ENCODE results near the gene WDR26.
A peak's percentile ranks its signal among the peaks of the same experiment; 100 is the strongest.
"Not testable (repeated sequence)": the region's sequence is repeated elsewhere in the genome, so short reads cannot be mapped to it uniquely, and the experiment has no call there.

The WDR26 gene

GRCh38 chr1:224434691-224435317 lies at the start of gene WDR26:
TSS of gene WDR26 (minus strand) at chr1:224434797.
- DNase-seq (ENCODE audit: low read depth in 2 of 2): peak; percentile 74 to 76

DNA sequence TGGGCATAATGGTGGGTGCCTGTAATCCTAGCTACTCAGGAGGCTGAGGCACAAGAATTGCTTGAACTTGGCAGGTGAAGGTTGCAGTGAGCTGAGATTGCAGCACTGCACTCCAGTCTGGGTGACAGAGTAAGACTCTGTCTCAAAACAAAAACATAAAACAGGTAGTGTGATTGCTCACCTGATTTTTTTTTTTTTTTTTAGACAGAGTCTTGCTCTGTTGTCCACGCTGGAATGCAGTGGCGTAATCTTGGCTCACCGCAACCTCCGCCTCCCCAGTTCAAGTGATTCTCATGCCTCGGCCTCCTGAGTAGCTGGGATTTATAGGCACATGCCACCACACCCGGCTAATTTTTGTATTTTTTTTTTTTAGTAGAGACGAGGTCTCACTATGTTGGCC lies 48.6 kb upstream of the WDR26 start:
- DNase-seq (ENCODE audit: low read depth in 2 of 2): not testable (repeated sequence)

DNA sequence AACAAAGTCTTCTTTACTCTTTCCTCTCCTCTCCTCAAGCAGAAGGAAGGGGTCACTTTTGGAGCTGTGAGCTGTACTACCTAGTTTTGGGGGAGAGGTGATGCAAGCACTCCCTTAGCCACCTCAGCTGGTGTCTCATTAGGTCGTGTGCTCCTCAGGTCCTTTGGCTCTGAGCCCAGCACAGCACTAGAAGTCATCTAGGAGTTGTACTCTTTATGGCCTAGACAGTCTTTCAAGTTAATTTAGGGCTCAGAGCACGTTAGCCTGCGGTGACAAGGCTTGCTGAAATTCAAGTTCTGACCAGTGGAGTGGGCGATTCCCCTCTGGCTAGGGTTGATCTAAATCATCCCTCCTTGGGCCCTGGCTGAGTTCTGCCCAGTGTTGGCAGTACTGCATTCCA lies 48.0 kb upstream of the WDR26 start:
- DNase-seq (ENCODE audit: low read depth in 2 of 2): no peak

DNA sequence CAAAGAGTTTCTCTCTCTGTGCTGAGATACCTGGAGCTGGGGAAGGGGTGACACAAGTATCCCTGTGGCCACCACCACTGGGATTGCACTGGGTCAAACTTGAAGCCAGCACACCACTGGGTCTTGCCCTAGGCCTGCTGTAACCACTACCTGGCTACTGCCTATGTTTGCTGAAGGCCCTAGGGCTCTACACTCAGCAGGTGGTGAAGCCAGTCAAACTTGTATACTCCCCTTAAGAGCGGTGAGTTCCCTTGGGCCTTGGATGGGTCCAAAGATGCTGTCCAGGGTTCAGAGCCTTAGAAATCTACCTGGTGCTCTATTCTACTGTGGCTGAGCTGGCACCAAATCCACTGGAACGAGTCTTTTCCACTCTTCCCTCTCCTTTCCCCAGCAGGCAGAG lies 47.0 kb upstream of the WDR26 start:
- no peak for DNase-seq (ENCODE audit: low read depth in 2 of 2)

GRCh38 chr1:224480888-224481459 lies 46.4 kb upstream of the WDR26 start:
- not testable (repeated sequence) for DNase-seq (ENCODE audit: low read depth in 2 of 2)

DNA sequence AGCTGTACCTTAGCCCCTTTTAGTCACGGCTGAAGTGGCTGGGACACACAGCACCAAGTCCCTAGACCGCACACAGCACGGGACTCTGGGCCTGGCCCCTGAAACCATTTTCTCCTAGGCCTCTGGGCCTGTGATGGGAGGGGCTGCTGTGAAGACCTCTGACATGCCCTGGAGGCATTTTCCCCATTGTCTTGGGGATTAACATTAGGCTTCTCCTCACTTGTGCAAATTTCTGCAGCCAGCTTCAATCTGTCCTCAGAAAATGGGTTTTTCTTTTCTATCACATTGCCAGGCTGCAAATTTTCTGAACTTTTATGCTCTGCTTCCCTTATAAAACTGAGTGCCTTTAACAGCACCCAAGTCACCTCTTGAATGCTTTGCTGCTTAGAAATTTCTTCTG lies 45.6 kb upstream of the WDR26 start:
- DNase-seq (ENCODE audit: low read depth in 2 of 2): not testable (repeated sequence)

- DNase-seq (ENCODE audit: low read depth in 2 of 2): no peak
Observed at GRCh38 chr1:224472806-224473205, 38.2 kb upstream of the WDR26 start.

DNA sequence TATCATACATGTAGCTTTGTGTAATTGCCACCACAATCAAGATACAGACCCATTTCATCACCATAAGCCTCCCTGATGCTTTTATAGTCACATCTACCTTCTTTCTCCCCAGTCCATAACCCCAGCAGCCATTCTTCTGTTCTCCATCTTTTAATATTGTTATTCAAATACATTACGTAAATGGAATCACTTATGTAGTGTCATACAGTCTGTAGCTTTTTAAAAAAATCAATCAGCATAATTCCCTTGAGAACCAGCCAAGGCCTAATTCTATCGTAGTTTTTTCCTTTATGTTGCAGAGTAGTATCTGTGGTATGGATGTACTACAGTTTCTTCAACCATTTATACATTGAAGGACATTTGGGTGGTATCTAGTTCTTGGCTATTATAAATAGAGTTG lies 31.6 kb upstream of the WDR26 start:
- no peak for DNase-seq (ENCODE audit: low read depth in 2 of 2)

GRCh38 chr1:224459966-224460365 lies 25.4 kb upstream of the WDR26 start:
- no peak for DNase-seq (ENCODE audit: low read depth in 2 of 2)

DNA sequence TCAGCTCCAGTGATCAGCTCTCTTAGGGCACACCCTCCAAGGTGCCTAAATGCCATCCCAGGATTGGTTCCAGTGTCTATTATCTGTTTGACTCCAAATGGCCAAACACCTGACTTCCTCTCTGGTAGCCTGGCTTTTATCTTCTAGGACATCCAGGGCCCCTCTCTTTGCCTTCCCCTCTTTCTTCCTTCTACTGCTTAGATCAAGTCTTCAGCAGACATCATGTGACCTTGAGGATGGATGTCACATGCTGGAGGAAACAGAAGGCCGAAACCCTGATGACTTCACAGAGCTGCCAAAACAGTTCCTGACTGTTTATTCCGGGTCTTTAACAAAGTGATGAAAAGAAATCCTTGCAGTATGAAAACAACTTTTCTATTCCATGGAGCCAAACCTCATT lies 24.4 kb upstream of the WDR26 start:
- DNase-seq (ENCODE audit: low read depth in 2 of 2): no peak

DNA sequence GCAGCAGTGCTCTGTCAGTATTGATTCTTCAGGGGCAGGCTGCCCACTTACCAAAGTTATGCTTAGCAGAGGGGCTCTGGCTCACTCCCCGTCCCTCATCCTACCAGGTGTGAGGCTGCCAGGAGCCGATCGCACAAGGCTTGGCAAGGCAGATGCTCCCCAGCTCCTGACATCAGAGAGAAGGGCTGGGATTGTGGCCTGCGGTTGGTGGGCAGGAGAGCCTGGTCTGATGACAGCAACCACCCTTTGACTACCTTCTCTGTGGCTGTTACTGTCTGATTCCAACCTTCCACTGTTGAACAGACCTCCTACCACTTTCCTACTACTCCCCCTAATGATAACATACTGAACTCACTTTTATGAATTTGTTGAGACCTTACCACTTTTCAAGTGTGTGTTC lies 23.7 kb upstream of the WDR26 start:
- no peak for DNase-seq (ENCODE audit: low read depth in 2 of 2)

- DNase-seq (ENCODE audit: low read depth in 2 of 2): no peak
Observed at GRCh38 chr1:224457782-224458144, 23.2 kb upstream of the WDR26 start.

- no peak for DNase-seq (ENCODE audit: low read depth in 2 of 2)
Observed at GRCh38 chr1:224456637-224456953, 22.0 kb upstream of the WDR26 start.

GRCh38 chr1:224454402-224455055 lies 19.9 kb upstream of the WDR26 start:
- DNase-seq (ENCODE audit: low read depth in 2 of 2): no peak

DNA sequence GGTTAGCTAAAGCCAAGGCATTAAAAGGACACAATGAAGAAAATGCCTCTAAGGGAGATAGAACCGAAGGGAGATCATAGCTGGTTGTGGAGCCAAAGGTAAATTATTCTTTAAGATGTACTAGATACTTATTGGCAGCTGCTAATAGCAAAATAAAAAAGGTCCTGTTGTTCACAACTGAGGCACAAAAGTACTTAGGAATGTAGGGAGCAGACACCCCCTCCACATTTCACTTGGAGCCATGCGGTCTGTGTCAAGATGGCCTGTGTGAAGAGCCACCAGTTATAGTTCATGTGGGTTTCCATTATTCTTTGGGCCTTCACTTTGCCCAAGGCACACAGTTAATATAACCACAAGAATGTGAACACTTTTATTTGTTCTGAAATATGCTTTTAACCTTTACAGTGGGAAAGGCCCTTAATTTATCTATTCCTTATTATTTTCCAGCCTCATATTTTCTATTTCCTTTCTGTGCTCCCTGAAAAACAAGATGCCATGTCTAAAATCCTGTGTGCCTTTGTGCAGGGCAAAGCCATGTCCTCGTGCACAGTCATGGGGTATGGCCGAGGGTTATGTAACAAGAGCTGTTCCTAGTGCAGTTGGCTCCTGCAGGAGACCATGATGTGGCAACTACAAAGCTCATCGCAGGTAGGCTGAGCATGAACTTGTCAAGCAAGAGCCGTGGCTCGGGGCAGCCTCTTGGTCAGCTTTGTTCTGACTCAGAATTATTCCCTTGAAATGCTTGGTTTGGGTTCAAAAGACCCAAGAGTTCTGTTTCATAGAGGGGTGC lies 16.2 kb upstream of the WDR26 start:
- no peak for DNase-seq (ENCODE audit: low read depth in 2 of 2)

GRCh38 chr1:224450159-224450558 lies 15.6 kb upstream of the WDR26 start:
- no peak for DNase-seq (ENCODE audit: low read depth in 2 of 2)

DNA sequence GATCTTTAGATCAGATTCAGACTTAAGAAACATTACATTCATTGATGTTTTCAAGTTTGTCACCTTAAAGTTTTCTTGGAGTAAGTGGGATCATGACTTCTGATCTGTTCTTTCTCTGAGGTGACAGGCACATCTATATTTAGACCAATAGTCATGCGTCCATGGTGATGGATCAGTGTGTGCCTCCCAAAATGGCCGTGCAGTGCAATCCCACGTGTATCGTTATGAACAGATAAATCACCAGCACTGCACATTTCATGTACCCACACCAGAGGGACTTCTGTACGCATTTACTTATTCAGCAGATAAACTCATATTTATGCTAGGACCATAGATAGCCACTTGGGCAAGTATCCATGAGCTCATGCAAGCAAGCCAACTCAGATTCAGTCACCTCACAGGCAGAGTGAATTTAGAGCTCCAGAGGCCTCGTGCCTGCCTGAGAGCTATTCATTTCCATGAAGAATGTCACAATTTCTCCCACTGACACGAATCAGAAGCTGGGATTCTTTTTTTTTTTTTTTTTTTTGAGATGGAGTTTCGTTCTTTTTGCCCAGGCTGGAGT lies 13.9 kb upstream of the WDR26 start:
- DNase-seq (ENCODE audit: low read depth in 2 of 2): no peak

- DNase-seq (ENCODE audit: low read depth in 2 of 2): no peak
Observed at GRCh38 chr1:224447971-224448370, 13.4 kb upstream of the WDR26 start.

DNA sequence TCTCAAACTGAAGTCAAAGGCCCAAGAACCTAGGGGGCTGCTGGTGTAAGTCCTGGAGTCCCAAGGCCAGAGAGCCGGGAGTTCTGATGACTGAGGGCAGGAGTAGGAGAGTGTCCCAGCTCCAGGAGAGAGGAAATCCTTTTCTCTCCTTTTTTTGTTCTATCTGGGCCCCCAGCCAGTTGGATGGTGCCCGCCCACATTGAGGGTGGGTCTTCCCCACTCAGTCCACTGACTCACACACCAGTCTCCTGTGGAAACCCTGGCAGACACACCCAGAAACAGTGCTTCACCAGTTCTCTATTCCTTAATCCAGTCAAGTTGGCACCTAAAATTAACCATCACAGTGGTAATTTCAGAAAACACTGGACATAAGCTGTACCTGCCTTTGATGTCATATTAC lies 12.7 kb upstream of the WDR26 start:
- DNase-seq (ENCODE audit: low read depth in 2 of 2): no peak

DNA sequence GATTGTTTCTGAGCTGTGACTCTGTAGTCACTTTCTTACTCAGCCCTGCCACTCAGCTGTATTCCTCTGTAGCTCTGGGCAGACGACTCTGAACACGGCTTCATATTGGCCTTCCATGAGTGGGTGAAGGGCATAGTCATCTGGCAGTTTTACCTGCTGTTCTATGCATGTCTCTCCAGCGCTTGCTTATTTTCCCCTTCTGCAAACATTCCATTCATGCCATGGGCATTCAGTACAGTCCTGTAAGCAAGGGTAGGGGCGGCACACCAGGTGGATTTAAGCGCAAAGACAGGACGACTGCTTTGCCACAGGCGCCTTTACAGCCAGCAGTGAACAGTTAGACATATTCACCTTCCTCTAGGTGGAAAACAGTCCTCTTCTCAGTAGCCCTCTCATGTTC lies 4.4 kb upstream of the WDR26 start:
- no peak for DNase-seq (ENCODE audit: low read depth in 2 of 2)

- no peak for DNase-seq (ENCODE audit: low read depth in 2 of 2)
Observed at GRCh38 chr1:224435999-224436398, 1.4 kb upstream of the WDR26 start.

DNA sequence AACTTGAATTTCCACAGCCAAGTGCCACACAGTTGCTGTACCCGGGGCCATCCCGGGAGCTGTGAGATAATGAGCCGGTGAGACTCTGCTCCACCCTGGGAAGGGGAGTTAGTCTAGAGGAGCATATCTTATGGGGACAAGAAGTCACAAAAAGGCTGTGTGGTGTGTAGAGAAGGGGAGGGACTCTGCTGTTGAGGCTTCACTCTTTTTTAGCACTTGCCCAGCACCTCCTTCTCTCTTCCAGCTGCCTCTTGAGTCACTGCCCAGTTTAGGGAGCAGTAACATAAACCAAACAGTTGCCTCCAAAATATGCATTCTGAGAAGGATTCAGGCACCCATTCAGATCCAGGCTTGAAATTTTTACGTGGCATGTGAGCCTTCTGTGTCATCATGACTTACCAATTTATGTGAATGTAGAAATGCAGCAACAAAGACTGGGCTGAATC lies 744 bp upstream of the WDR26 start:
- no peak for DNase-seq (ENCODE audit: low read depth in 2 of 2)
